ENCODE data around the gene SPO11. TPM values are rescaled to one million over a fixed set of nuclear protein-coding genes. Genes with fewer than 3 reads are reported as not detected.

Gene SPO11
- total RNA-seq, 1 experiment from 2014 or later, result not detected

- BruUV-seq (replicated peaks), result TSS peak; percentile 99
- no peaks in the 10 kb centered on the region for H3K9me3 Mint-ChIP-seq (ENCODE audit: unreplicated experiment)
- ChIA-PET POLR2A (interaction anchor here (0.6 to 2.9 kb wide), 8 partner anchors 18 to 79 kb away, joined by 3 to 42 read pairs (median 4); partner anchors contain the start of genes BMP7 and RBM38), CTCF (interaction anchor here (0.5 to 3.3 kb wide), 14 partner anchors 8 to 237 kb away, joined by 3 to 20 read pairs (median 6); no protein-coding TSS in a partner anchor)
- Histone ChIP-seq H3K4me3 (ENCODE audit: low read depth, low read length) (no peak overlapping the region), H3K36me3 (ENCODE audit: control insufficient read depth, insufficient read depth, low read length) (no peaks in the 10 kb centered on the region), H3K4me1 (peaks cover 57% of the 10 kb centered on the region), H3K9me3 (no peaks in the 10 kb centered on the region), H3K27me3 (replicated peaks; ENCODE audit: control insufficient read depth, insufficient read depth, low read length) (no peaks in the 10 kb centered on the region)
- intact Hi-C loops (cut with micrococcal nuclease; ENCODE audit: unreplicated experiment), result loop anchor here (1.0 to 2.0 kb wide), 5 partner anchors 19 to 79 kb away; no protein-coding TSS in a partner anchor
- peak overlapping the region; percentile 5 for H3K4me3 Mint-ChIP-seq (ENCODE audit: unreplicated experiment)
- peak; percentile 97 to 98 for DNase-seq
- no peak for TF ChIP-seq CTCF (IDR thresholded peaks at IDR 0.05; ENCODE audit: insufficient read depth in 1 of 2, low read depth in 1 of 2, low read length in 1 of 2, severe bottlenecking in 1 of 2, unreplicated experiment in 1 of 2)
- no peaks in the 10 kb centered on the region for H3K27me3 Mint-ChIP-seq (ENCODE audit: insufficient read depth, unreplicated experiment)
- H3K36me3 Mint-ChIP-seq (ENCODE audit: insufficient read depth, unreplicated experiment), result peaks cover 6% of the 10 kb centered on the region
- H3K4me1 Mint-ChIP-seq (ENCODE audit: low read depth, unreplicated experiment), result peaks cover 53% of the 10 kb centered on the region
- peak overlapping the region; percentile 75 for H3K27ac Mint-ChIP-seq (ENCODE audit: unreplicated experiment)
These were observed 2.7 kb upstream of the SPO11 start for GRCh38 chr20:57326667-57327455.

- Histone ChIP-seq H3K9me3 (no peaks in the 10 kb centered on the region), H3K36me3 (ENCODE audit: control insufficient read depth, insufficient read depth, low read length) (no peaks in the 10 kb centered on the region), H3K4me1 (peaks cover 64% of the 10 kb centered on the region), H3K27me3 (replicated peaks; ENCODE audit: control insufficient read depth, insufficient read depth, low read length) (no peaks in the 10 kb centered on the region), H3K4me3 (ENCODE audit: low read depth, low read length) (no peak overlapping the region)
- peaks cover 6% of the 10 kb centered on the region for H3K36me3 Mint-ChIP-seq (ENCODE audit: insufficient read depth, unreplicated experiment)
- no peak overlapping the region for H3K4me3 Mint-ChIP-seq (ENCODE audit: unreplicated experiment)
- intact Hi-C loops (cut with micrococcal nuclease; ENCODE audit: unreplicated experiment), result loop anchor here (2.0 kb wide), 1 partner anchor 41 kb away; no protein-coding TSS in a partner anchor
- ChIA-PET POLR2A (interaction anchor here (2.9 kb wide), 1 partner anchor 22 kb away, joined by 42 read pairs; no protein-coding TSS in a partner anchor), CTCF (interaction anchor here (1.9 to 3.3 kb wide), 4 partner anchors 19 to 63 kb away, joined by 10 to 20 read pairs (median 14); no protein-coding TSS in a partner anchor)
- DNase-seq, result no peak
- H3K4me1 Mint-ChIP-seq (ENCODE audit: low read depth, unreplicated experiment), result peaks cover 48% of the 10 kb centered on the region
- H3K27me3 Mint-ChIP-seq (ENCODE audit: insufficient read depth, unreplicated experiment), result no peaks in the 10 kb centered on the region
- H3K27ac Mint-ChIP-seq (ENCODE audit: unreplicated experiment), result peak overlapping the region; percentile 75
- H3K9me3 Mint-ChIP-seq (ENCODE audit: unreplicated experiment), result no peaks in the 10 kb centered on the region
- TF ChIP-seq CTCF (IDR thresholded peaks at IDR 0.05; ENCODE audit: insufficient read depth in 1 of 2, low read depth in 1 of 2, low read length in 1 of 2, severe bottlenecking in 1 of 2, unreplicated experiment in 1 of 2), result no peak
- BruUV-seq (replicated peaks), result no TSS peak
These were observed 1.8 kb upstream of the SPO11 start for GRCh38 chr20:57327820-57328219.

- intact Hi-C loops (cut with micrococcal nuclease; ENCODE audit: unreplicated experiment), result no loop called here
- Mint-ChIP-seq H3K9me3 (ENCODE audit: unreplicated experiment) (no peaks in the 10 kb centered on the region), H3K4me1 (ENCODE audit: low read depth, unreplicated experiment) (peaks cover 29% of the 10 kb centered on the region), H3K36me3 (ENCODE audit: insufficient read depth, unreplicated experiment) (peaks cover 6% of the 10 kb centered on the region), H3K4me3 (ENCODE audit: unreplicated experiment) (no peak overlapping the region), H3K27me3 (ENCODE audit: insufficient read depth, unreplicated experiment) (no peaks in the 10 kb centered on the region), H3K27ac (ENCODE audit: unreplicated experiment) (no peak overlapping the region)
- BruUV-seq (replicated peaks), result no TSS peak
- H3K27me3 ChIP-seq (replicated peaks; ENCODE audit: control insufficient read depth, insufficient read depth, low read length), result no peaks in the 10 kb centered on the region
- DNase-seq, result no peak
- no peak for TF ChIP-seq CTCF (IDR thresholded peaks at IDR 0.05; ENCODE audit: insufficient read depth in 1 of 2, low read depth in 1 of 2, low read length in 1 of 2, severe bottlenecking in 1 of 2, unreplicated experiment in 1 of 2)
- ChIA-PET POLR2A (interaction anchor here (0.6 kb wide), 1 partner anchor 417 kb away, joined by 3 read pairs; no protein-coding TSS in a partner anchor), CTCF (interaction anchor here (0.6 to 3.8 kb wide), 5 partner anchors 16 to 387 kb away, joined by 3 to 56 read pairs (median 15); no protein-coding TSS in a partner anchor)
- H3K4me3 ChIP-seq (ENCODE audit: low read depth, low read length), result no peak overlapping the region
- peaks cover 41% of the 10 kb centered on the region for H3K4me1 ChIP-seq
- H3K9me3 ChIP-seq, result no peaks in the 10 kb centered on the region
- H3K36me3 ChIP-seq (ENCODE audit: control insufficient read depth, insufficient read depth, low read length), result no peaks in the 10 kb centered on the region
These were observed 1.4 kb downstream of the SPO11 start for GRCh38 chr20:57330998-57331397.

Data from Caco-2 (cell line).